OCI-M2 (cell line): ENCODE results near the gene CALML6.
"Not testable (repeated sequence)": the region's sequence is repeated elsewhere in the genome, so short reads cannot be mapped to it uniquely, and the experiment has no call there.

Experiments used
- DNase-seq: peaks from one replicate; lab custom pipeline; 2025; ENCODE audit not compliant: unreplicated experiment; lab: John Stamatoyannopoulos, UW

Gene CALML6

GRCh38 chr1:1924849-1925248 is 9.8 kb downstream of the CALML6 start:
- no peak for DNase-seq

GRCh38 chr1:1925437-1926345 is 10.6 kb downstream of the CALML6 start:
- no peak for DNase-seq

- DNase-seq: no peak
Measured at GRCh38 chr1:1926346-1926811, 11.3 kb downstream of the CALML6 start.

GRCh38 chr1:1926886-1927660 is 12.0 kb downstream of the CALML6 start:
- DNase-seq: no peak

- no peak for DNase-seq
Measured at GRCh38 chr1:1927751-1928150, 12.7 kb downstream of the CALML6 start.

GRCh38 chr1:1928231-1929101 is 13.4 kb downstream of the CALML6 start:
- DNase-seq: no peak

GRCh38 chr1:1929102-1929638 is 14.1 kb downstream of the CALML6 start:
- DNase-seq: no peak

- no peak for DNase-seq
Measured at GRCh38 chr1:1929639-1930545, 14.8 kb downstream of the CALML6 start.

GRCh38 chr1:1934848-1935247 is 19.8 kb downstream of the CALML6 start:
- not testable (repeated sequence) for DNase-seq

GRCh38 chr1:1937061-1937460 is 22.0 kb downstream of the CALML6 start:
- DNase-seq: no peak

- DNase-seq: no peak
Measured at GRCh38 chr1:1937549-1938275, 22.7 kb downstream of the CALML6 start.

- no peak for DNase-seq
Measured at GRCh38 chr1:1938276-1938573, 23.2 kb downstream of the CALML6 start.

- no peak for DNase-seq
Measured at GRCh38 chr1:1938613-1939295, 23.7 kb downstream of the CALML6 start.

- no peak for DNase-seq
Measured at GRCh38 chr1:1939296-1940122, 24.4 kb downstream of the CALML6 start.

- DNase-seq: no peak
Measured at GRCh38 chr1:1940123-1940425, 25.0 kb downstream of the CALML6 start.

- no peak for DNase-seq
Measured at GRCh38 chr1:1941211-1941841, 26.3 kb downstream of the CALML6 start.
